ENCODE measurements around the gene REX1BD. TPM values are rescaled to one million over a fixed set of nuclear protein-coding genes. Genes with fewer than 3 reads are reported as not detected.

The REX1BD gene
- total and polyA plus RNA-seq, 2 of the 13 experiments (the other 11 are each of a cell fraction or from before 2014, with no cell fraction given): 7.5 to 25.4 TPM

DNA sequence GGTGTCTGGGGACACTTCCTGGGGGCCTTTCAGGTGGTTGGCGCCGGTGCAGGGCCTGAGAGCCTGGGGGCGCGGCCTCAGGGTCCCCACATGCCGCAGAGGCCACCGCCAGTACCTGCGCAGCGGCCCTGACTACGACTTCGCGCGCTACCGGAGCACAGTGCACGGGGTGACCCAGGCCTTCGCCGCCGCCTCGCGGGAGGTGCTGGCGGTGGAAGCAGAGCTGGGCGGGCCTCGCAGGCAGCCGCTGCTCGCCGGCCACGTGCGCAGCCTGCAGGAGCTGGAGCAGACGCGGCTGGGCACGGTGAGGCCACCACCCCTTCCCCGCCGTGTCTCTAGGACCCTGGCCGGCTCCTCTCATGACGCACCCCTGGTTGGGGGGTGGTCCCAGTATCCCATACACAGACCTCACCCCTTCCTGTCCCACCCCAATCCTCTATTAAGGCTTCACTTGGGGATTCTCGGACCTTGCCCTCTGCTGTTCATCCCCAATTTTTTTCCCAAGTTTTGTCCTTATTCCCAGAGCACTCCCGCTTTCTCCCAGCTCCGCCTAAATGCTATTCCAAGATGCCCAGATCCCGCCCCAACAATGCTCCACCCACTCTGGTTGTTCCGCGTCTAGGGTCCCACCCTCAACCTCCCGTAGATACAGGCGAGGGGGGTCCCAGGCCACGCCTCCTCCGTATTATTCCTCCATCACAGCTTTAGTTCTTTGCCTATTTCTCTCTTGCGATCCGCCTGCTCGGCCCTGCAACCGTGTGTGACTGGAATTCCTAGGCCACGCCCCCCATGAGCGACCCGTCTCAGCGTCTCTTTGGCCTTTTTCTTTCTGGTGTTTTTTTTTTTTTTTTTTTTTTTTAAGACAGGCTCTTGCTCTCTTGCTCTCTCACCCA is 1.0 kb downstream of the REX1BD start (continued):
- TF ChIP-seq ZNF282 (IDR thresholded peaks at IDR 0.05; ENCODE audit: partially characterized antibody): no peak
- TF ChIP-seq, protein P1, sequence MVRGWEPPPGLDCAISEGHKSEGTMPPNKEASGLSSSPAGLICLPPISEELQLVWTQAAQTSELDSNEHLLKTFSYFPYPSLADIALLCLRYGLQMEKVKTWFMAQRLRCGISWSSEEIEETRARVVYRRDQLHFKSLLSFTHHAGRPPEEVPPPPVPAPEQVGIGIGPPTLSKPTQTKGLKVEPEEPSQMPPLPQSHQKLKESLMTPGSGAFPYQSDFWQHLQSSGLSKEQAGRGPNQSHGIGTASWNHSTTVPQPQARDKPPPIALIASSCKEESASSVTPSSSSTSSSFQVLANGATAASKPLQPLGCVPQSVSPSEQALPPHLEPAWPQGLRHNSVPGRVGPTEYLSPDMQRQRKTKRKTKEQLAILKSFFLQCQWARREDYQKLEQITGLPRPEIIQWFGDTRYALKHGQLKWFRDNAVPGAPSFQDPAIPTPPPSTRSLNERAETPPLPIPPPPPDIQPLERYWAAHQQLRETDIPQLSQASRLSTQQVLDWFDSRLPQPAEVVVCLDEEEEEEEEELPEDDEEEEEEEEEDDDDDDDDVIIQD (CRISPR knock-in tag; IDR thresholded peaks at IDR 0.05; ENCODE audit: low read depth): no peak
- peak; percentile 96 for TF ChIP-seq MYC (CRISPR knock-in tag; IDR thresholded peaks at IDR 0.05; ENCODE audit: borderline replicate concordance)
- peak; percentile 96 for TF ChIP-seq ZNF724P (CRISPR knock-in tag; IDR thresholded peaks at IDR 0.05; ENCODE audit: borderline replicate concordance)
- TF ChIP-seq ZNF17 (CRISPR knock-in tag; IDR thresholded peaks at IDR 0.05): 0 out of 2 replicates have a peak, but pooled peaks have one; percentile 36
- no peak; the same call in 1 of the 2 replicates for TF ChIP-seq ONECUT2 (CRISPR knock-in tag; IDR thresholded peaks at IDR 0.05)
- TF ChIP-seq ZNF30 (CRISPR knock-in tag; IDR thresholded peaks at IDR 0.05): peak; percentile 79; the same call in 1 of the 2 replicates
- TF ChIP-seq ZMYM2 (CRISPR knock-in tag; IDR thresholded peaks at IDR 0.05): peak; percentile 74; the same call in 1 of the 2 replicates
- no peak for TF ChIP-seq ELF1 (CRISPR knock-in tag; IDR thresholded peaks at IDR 0.05)
- TF ChIP-seq ZNF34 (CRISPR knock-in tag; IDR thresholded peaks at IDR 0.05; ENCODE audit: borderline replicate concordance): peak; percentile 20; the same call in 1 of the 2 replicates
- TF ChIP-seq, protein P2, sequence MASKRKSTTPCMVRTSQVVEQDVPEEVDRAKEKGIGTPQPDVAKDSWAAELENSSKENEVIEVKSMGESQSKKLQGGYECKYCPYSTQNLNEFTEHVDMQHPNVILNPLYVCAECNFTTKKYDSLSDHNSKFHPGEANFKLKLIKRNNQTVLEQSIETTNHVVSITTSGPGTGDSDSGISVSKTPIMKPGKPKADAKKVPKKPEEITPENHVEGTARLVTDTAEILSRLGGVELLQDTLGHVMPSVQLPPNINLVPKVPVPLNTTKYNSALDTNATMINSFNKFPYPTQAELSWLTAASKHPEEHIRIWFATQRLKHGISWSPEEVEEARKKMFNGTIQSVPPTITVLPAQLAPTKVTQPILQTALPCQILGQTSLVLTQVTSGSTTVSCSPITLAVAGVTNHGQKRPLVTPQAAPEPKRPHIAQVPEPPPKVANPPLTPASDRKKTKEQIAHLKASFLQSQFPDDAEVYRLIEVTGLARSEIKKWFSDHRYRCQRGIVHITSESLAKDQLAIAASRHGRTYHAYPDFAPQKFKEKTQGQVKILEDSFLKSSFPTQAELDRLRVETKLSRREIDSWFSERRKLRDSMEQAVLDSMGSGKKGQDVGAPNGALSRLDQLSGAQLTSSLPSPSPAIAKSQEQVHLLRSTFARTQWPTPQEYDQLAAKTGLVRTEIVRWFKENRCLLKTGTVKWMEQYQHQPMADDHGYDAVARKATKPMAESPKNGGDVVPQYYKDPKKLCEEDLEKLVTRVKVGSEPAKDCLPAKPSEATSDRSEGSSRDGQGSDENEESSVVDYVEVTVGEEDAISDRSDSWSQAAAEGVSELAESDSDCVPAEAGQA (IDR thresholded peaks at IDR 0.05; ENCODE audit: low read depth): 0 out of 2 replicates have a peak, but pooled peaks have one; percentile 39
- TF ChIP-seq, protein P2 (CRISPR knock-in tag; IDR thresholded peaks at IDR 0.05; ENCODE audit: borderline replicate concordance): peak; percentile 97
- no peak for TF ChIP-seq PPARG (CRISPR knock-in tag; conservative IDR thresholded peaks at IDR 0.05)
- TF ChIP-seq, protein P3, sequence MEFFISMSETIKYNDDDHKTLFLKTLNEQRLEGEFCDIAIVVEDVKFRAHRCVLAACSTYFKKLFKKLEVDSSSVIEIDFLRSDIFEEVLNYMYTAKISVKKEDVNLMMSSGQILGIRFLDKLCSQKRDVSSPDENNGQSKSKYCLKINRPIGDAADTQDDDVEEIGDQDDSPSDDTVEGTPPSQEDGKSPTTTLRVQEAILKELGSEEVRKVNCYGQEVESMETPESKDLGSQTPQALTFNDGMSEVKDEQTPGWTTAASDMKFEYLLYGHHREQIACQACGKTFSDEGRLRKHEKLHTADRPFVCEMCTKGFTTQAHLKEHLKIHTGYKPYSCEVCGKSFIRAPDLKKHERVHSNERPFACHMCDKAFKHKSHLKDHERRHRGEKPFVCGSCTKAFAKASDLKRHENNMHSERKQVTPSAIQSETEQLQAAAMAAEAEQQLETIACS (CRISPR knock-in tag; IDR thresholded peaks at IDR 0.05): peak; percentile 63
- TF ChIP-seq, protein P4, sequence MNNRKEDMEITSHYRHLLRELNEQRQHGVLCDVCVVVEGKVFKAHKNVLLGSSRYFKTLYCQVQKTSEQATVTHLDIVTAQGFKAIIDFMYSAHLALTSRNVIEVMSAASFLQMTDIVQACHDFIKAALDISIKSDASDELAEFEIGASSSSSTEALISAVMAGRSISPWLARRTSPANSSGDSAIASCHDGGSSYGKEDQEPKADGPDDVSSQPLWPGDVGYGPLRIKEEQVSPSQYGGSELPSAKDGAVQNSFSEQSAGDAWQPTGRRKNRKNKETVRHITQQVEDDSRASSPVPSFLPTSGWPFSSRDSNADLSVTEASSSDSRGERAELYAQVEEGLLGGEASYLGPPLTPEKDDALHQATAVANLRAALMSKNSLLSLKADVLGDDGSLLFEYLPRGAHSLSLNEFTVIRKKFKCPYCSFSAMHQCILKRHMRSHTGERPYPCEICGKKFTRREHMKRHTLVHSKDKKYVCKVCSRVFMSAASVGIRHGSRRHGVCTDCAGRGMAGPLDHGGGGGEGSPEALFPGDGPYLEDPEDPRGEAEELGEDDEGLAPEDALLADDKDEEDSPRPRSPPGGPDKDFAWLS (CRISPR knock-in tag; IDR thresholded peaks at IDR 0.05; ENCODE audit: borderline replicate concordance): peak; percentile 47; the same call in 1 of the 2 replicates
- peak; percentile 82 for TF ChIP-seq ZFY (CRISPR knock-in tag; IDR thresholded peaks at IDR 0.05)
- peak; percentile 21; the same call in 1 of the 2 replicates for TF ChIP-seq NFATC3 (CRISPR knock-in tag; IDR thresholded peaks at IDR 0.05)
- no peak for TF ChIP-seq NCOR1 (IDR thresholded peaks at IDR 0.05; ENCODE audit: borderline replicate concordance, low read length)
